Measurements from ENCODE around the gene MON2. TPM values are rescaled to one million over a fixed set of nuclear protein-coding genes. Genes with fewer than 3 reads are reported as not detected.
A peak's percentile ranks its signal among the peaks of the same experiment; 100 is the strongest.
"Not testable (repeated sequence)": the region's sequence is repeated elsewhere in the genome, so short reads cannot be mapped to it uniquely, and the experiment has no call there.

MON2 gene
- total RNA-seq, 1 donor from 2014 or later, result 128 TPM

DNA sequence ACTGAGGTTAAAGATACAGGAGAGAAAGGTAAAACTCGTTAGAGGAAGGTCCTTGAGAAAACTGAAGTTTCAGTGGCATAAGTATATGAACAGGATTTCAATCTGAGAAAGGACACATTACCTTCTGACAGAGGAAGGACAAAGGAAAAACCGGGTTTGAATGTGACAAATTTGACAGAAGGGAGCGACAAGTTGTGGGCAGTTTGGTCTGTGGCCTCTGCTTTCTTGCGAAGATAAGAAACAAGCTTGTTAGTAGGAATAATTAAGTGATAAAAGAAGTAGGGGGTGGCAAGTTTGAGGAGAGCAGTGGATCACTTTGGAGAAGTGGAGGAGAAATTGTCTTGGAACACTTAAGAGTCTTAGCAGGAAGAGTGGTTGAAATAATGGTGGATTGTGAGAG lies 5.1 kb downstream of the MON2 start:
- DNase-seq, result no peak

DNA sequence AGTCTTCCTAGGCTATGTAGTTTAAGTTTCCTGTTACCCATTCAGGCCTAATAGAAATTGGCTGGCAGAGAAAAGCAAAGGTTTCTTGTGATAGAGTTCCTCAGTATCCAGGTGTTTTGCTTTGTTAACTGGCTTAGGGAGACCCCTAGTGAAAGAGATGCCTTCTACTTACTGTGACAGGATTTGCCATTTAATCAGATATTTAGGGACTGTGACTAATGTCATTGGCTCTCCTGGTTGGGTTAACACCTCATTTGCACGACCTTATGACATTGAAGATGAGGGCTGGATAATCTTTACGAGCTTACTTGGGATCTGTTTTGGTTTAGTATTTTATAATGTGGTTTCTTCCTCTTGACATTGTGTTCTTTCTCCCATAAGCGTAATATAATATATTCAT lies 5.8 kb downstream of the MON2 start:
- no peak for DNase-seq

DNA sequence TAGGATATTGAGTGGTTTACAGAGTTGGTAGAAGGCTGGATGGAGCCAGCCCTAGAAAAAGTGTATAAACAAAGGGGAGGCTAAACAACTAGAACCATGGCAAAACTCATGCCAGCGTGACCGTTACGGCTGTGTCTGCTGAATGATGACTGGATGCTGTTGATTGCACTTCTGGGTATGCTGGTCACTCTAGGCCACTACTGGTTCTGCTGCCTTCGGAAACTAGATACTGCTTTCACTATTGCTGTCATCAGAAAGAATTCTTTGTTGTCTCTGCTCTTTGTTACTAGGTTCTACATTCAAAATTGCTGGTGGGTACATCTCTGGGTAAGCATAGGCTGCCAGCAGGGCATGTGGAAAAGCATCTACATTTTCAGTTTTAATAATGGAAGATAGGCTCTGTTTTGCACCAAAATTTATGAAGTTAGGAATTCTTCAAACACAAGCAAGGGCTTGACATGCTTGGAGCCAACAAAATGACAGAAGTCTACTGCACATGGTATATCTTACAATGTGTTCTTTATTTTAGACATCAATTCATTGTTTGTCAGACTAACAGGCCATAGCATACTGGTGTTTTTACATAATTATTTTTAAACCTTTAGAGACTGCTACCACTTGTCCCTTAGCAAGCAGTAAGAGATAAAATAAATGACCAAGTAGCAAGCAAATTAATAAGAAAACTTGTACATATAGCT lies 15.4 kb downstream of the MON2 start:
- no peak for DNase-seq

DNA sequence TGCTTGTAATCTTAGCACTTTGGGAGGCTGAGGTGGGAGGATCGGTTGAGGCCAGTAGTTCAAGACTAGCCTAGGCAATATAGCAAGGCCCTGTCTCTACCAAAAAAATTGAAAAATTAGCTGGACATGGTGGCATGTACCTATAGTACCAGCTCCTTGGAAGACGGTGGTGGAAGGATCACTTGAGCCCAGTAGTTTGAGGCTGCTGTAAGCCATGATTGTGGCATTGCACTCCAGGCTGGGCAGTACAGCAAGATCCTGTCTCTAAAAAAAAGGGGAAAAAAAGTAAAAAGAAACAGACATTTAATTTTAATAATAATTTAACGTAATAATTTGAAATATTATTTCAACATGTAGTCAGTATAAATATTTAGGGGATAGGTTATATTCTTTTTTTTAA lies 16.1 kb downstream of the MON2 start:
- DNase-seq, result no peak

DNA sequence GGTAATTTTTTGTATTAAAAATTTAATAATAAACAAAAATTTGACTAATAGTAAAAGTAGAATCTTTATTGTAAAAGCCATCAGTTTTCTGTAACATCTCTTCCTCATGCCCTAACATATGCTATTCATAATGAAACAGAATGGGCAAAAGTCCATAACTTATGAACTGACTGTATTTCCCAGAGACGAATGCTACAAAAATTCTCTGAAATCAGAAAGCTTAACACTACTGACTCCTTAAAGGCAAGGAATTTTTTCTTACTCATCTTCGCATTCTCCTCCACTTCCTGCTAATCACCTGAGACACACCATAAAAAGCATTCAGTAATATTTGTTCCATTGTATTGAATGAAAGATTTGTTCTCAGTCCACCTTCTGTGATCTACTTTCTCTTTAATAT lies 17.6 kb downstream of the MON2 start:
- DNase-seq, result peak; percentile 10

DNA sequence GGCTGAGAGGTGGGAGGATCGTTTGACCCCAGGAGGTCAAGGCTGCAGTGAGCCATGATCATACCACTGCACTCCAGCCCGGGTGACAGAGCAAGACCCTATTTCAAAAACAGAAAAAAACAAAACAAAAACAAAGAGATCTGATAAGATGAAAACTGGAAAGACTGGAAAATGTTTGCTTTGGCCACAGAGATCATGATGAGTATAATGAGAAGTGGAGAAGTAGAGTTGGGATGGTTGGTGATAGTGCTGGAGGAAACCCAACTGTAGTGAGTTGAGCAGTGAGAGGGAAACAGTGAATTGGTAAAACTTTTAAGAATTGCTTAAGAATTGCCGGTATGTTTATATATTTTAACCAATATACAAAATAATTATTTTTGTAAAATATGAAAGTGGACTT lies 39.2 kb downstream of the MON2 start:
- no peak for DNase-seq

DNA sequence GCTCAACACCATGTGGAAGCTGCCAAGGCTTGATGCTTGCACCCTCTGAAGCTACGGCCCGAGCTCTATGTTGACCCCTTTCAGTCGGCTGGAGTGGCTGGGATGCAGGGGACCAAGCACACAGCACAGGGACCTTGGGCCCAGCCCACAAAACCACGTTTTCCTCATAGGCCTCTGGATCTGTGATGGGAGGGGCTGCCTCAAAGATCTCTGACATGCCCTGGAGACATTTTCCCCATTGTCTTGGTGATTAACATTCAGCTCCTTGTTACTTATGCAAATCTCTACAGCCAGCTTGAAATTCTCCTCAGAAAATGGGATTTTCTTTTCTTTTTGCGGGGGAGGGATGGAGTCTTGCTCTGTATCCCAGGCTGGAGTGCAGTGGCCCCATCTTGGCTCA lies 46.3 kb downstream of the MON2 start:
- no peak for DNase-seq

DNA sequence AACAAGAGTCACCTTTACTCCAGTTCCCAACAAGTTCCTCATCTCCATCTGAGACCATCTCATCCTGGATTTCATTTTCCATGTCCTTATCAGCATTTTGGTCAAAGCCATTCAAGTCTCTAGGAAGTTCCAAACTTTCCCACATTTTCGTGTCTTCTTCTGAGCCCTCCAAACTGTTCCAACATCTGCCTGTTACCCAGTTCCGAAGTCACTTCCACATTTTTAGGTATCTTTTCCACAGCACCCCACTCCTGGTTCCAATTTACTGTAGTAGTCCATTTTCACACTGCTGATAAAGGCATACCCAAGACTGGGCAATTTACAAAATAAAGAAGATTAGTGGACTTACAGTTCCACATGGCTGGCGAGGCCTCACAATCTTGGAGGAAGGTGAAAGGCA lies 47.5 kb downstream of the MON2 start:
- DNase-seq, result not testable (repeated sequence)

DNA sequence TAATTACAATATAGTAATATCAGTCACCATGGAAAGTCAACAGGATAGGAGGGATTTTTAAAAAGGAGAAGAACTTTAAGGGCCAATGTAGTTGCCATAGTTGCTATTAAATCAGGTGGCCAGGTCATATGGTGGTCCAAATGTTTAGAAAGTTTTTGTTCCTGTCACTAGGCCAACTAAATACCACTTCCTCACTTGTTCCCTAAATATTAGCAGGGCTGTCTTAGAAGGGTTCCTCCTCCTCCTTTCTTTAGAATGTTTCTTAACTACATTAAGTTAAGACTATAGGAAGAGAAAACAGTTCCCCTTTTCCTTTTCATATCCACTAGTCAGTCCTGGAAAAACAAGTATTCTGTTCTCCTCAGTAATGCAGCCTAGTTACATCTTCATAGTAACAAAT lies 50.3 kb downstream of the MON2 start:
- DNase-seq, result no peak

DNA sequence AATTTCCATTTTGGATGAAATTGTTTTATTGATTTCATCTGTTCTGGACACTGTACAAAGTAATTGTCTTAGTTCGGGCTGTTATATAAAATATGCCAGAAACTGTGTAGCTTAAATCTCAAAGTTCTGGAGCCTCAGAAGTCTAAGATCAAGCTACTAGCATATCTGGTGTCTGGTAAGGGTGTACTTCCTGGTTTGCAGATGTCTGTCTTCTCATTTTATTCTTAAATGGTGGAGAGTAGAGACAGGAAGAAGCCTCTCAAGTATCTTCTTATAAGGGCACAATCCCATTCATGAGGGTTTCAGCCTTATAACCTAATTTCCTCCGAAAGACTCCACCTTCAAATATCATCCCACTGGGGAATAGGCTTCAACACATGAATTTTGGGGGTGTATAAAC lies 51.3 kb downstream of the MON2 start:
- DNase-seq, result no peak

DNA sequence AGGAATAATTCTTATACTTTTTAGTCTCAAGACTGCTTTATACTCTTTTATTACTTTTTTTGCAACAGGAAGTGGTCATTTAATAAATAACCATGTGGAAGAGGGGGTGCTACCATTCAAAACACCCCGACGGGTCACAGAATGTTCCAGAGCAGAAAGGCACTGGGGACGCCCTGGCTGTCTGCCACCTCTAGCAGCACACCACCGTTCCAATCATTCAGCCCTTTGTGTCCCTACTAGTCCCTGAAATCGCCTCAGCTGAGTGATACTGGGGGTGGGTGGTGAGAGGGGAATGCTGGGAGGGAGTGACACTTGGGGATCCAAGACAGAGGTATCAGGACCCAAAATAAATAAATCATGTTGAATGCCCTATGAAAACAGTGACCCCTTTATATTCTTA lies 52.4 kb downstream of the MON2 start:
- DNase-seq, result no peak

DNA sequence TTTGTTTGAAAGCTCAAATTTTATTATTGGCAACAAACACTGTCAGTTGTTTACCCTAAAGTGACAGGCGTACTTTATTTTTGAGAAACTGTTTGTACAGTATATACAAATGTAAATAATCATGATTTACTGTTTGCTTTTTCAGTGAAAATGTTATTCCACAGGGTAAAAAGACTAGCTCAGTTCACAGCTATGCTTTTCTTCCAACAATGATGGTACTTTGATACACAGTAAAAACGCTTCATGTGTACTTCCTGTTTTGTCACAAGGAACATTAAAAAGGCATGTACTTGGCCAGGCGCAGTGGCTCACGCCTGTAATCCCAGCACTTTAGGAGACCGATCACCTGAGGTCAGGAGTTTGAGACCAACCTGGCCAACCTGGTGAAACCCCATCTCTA lies 53.7 kb downstream of the MON2 start:
- DNase-seq, result no peak

DNA sequence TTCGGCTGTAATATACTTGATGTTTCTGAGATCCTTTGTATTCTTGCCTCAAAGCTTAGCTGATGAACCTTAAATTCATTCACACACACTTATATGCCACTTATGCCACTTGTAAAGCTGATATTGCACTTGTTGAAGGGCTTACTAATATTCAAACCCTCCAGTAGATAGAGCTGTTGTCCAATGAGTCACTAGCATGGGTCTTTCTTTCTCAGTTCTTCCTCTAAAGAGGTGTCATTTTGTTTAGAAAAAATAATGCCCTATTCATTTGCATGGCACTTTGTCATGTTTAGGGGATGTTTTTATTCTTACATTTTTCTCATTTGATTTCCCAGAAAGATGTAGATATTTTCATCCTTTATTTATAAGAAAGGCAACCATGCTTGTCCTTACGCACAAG lies 56.4 kb downstream of the MON2 start:
- no peak for DNase-seq

DNA sequence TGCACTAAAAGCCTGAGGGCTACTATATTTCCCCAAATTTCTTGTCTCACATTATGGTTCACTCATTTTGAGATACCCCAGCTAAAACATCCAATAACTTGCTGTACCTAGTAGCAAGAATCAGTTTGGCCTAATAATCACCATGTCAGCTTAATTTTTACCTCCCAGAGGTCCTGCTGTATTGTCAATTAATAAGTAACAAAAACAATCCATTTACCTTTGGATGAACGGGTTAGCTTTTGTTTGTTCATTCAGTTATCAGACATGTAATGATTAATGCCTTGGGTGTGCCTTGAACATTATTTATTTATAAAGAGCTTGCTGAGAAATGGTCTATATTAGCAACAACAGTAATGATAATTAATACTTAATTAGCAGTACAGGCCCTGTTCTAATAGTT lies 57.0 kb downstream of the MON2 start:
- DNase-seq, result no peak

DNA sequence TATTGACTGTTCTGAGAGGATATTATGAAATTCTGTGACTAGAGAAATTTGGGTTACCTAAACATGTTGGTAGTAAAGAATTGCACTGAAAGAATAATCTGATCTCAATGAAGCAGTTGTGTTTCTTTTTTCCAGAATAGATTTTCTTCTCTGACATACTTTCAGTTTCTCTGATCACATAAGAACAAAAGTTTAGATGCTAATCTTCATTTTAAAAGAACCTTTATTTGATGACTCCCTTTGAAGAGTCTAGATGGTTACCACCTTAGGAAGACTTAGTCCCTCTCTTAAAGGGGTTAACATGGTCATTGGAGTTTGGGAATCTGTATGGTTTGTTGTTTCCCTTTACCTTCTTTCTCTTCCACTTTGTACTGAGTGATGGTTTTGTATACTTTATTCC lies 58.6 kb downstream of the MON2 start:
- DNase-seq, result no peak

DNA sequence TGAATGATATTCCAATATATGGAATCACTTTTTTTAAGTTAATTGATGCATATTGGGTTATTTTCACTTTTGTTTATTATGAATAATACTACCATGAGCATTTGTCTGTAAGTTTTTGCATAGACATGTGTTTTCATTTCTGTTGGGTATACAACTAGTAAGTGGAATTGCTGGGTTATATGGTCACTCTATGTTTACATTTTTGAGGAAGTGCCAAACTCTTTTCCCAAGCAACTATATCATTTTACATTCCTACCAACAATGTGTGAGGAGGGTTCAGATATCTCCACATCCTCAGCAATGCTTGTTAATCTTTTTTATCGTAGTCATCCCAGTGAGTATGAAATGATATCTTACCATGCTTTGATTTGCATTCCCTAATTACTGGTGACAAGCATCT lies 64.0 kb downstream of the MON2 start:
- DNase-seq, result no peak

DNA sequence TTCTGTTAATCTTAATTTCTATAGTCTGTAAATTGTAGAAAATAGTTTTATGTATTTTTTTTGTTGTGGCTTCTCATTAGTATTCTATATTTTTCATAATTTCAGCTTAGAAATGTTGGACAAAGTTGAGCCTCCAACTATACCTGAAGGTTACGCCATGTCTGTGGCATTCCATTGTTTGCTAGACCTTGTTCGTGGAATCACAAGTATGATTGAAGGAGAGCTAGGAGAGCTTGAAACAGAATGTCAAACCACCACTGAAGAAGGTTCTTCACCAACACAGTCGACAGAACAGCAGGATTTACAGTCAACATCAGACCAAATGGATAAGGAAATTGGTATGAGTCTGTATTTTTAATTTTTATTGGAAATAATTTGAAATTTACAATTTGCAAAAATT lies 65.7 kb downstream of the MON2 start:
- DNase-seq, result no peak

DNA sequence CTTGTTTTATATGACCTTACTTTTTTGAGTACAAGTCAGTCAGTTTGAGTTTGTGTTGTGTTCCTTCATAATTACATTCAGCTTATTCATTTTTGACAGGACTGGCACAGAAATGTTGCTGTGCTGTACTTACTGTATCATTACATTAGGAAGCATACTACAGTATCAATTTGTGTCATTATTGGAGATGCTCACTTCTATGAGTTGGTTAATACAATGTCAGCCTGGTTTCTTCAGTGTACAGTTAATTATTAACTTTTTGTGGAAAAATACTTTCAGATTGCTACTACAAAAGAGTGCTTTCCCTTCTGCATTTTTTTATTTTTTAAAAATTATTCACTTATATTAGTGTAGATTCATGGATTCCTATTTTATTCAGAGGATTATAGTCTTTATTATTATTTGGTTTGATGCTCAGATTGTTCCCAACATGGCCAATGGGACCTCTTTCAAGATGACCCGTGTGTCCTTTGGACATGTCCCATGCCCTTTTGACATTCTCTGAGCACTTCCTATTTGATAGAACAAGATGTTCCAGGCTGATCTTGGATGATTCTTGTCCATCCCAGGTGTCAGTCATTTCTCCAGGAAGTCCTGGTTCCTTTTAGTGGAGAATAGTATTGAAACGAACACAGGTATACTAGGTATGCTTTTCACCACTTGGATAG lies 66.6 kb downstream of the MON2 start:
- DNase-seq, result no peak

DNA sequence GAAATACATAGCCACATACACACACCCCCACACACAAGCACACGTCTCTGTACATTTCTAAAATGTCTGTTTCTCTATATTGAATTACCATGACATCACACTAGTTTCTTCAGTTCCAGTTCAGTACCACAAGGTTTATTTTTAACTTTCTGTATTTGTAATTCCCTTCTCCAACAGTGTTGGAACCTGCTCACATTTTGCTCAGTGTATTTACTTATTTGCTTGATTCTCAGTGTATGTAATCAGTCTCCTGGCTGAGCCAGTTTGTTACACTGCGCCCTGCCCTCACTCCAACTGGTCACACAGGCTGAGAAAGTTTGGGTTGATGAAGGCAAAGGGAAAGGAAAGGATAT lies 67.1 kb downstream of the MON2 start:
- DNase-seq, result no peak

DNA sequence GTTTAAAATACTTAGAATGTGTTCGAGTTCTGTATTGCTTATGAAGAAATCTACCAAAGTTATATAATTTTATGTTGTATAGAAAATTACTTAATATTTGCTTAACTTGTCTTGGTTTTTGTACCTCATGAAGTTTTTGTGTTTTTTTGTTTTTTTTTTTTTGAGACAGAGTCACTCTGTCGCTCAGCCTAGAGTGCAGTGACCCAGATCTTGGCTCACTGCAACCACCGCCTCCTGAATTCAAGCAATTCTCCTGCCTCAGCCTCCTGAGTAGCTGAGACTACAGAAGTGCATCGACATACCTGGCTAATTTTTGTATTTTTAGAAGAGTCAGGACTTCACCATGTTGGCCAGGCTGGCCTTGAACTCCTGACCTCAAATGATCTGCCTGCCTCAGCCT lies 69.9 kb downstream of the MON2 start:
- no peak for DNase-seq

DNA sequence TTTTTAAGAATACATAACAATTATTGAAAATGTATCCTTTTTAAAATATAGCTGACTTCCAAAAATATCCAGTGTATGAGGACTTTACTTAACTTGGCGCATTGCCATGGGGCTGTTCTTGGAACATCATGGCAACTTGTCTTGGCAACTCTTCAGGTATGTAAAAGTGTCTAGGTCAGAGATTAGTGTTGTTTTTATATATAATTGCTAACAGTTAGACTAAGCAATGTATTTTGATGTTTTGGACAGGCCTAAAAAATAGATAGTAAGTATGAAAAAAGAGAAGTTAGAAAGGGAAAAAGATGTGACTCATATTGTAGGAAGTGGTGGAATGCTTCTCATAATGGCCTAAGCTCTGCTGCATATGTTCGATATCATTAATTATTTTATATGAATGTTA lies 70.9 kb downstream of the MON2 start:
- DNase-seq, result no peak

DNA sequence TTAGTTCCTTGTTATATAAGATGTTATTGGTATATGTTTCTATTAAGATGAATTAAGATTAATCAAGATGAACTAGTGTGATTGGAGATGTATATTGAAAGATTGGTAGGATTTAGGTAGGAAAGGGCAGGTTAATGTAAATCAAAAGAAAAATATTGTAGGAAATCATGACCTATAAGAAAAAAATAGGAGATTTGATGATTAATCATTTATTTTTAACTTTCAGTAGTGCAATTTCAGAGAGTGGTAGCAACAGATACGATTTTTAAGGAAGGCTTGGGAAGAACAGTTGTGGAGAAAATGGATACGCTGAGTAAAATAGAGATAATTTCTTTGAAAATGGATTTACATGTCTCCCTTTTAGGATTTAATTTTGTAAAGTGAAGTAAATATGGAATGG lies 73.7 kb downstream of the MON2 start:
- no peak for DNase-seq

DNA sequence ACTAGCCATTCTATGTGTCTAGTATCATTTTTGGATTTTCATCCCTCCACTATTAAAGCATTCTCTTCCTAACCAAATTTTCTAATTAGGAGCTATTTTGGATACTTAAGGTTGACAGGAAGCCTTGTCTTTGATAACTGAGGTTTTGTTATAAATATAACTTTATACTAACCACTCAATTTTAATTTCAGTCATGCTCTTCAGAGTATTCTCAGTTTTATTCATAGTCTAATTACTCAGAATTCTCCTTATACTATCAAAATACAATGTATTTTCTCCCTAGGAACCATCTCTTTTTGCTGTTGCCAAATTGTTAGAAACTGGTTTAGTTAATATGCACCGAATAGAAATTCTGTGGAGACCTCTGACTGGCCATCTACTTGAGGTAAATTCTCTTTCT lies 76.2 kb downstream of the MON2 start:
- DNase-seq, result no peak

DNA sequence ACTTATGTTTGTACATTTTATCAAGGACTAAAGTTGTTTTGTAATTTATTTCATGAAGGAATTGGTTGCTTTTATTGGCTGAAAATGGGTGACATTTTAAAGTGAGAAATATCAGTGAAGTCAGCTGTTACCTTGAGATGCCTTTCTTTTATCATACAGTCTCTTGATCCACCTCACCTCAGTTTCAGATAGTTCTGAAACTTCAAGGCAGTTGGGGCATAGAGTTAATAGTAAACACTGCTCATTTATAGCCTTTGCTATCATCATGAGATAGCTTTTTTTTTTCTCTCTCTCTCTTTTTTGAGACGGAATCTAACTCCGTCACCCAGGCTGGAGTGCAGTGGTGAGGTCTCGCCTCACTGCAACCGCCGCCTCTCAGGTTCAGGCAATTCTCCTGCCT lies 76.7 kb downstream of the MON2 start:
- no peak for DNase-seq

DNA sequence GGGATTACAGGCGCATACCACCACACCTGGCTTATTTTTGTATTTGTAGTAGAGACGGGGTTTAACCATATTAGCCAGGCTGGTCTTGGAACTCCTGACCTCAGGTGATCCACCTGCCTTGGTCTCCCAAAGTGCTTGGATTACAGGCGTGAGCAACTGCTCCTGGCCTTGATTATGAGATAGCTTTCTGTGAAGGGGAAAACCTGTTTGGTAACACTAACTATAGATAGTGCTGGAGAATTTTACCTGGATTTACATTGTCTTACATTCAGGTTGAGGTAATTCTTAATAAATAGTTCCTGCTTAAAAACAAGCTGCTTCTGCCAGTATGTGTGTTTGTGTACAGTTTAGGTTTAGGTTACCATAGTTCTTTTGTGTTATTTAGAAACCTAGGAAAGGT lies 77.1 kb downstream of the MON2 start:
- no peak for DNase-seq

Measured in skin of body (tissue), 2 donors.